DOHH2 (cell line): ENCODE results near the gene RSF1.
A peak's percentile ranks its signal among the peaks of the same experiment; 100 is the strongest.

Experiments
- H3F3A ChIP-seq: fragments of 200-600 bp; sonication (generic), shearing (Covaris generic); 2 replicates; pipeline ENCODE4 v1.6.0; 2016; ENCODE audit warnings: antibody characterized with exemption, mild to moderate bottlenecking; ENCODE audit not compliant: control insufficient read depth, insufficient read depth
- H3K27ac ChIP-seq: fragments of 200-600 bp; sonication (generic); 2 replicates; pipeline ENCODE4 v1.5.1; 2014; ENCODE audit warnings: low read depth, mild to moderate bottlenecking, low read length, moderate library complexity
- H3K27me3 ChIP-seq: fragments of 200-600 bp; sonication (generic); 2 replicates; pipeline ENCODE4 v1.6.1; 2014; ENCODE audit warnings: mild to moderate bottlenecking, low read length, mixed read lengths; ENCODE audit not compliant: control insufficient read depth
- H3K36me3 ChIP-seq: fragments of 200-600 bp; sonication (generic); 2 replicates; pipeline ENCODE4 v1.6.1; 2014; ENCODE audit warnings: mild to moderate bottlenecking, low read length, moderate library complexity, mixed read lengths; ENCODE audit not compliant: control insufficient read depth
- H3K4me1 ChIP-seq: fragments of 200-600 bp; sonication (generic); 2 replicates; pipeline ENCODE4 v1.6.1; 2014; ENCODE audit warnings: mild to moderate bottlenecking, low read length, mixed read lengths; ENCODE audit not compliant: control insufficient read depth
- H3K4me2 ChIP-seq: fragments of 200-600 bp; sonication (generic); 2 replicates; pipeline ENCODE4 v1.6.0; 2014; ENCODE audit warnings: mild to moderate bottlenecking, low read length, moderate library complexity
- H3K4me3 ChIP-seq: fragments of 200-600 bp; sonication (generic); 2 replicates; pipeline ENCODE4 v1.5.1; 2014; ENCODE audit warnings: mild to moderate bottlenecking, low read length, mixed read lengths
- H3K79me2 ChIP-seq: fragments of 200-600 bp; sonication (generic); 2 replicates; pipeline ENCODE4 v1.6.1; 2014; ENCODE audit warnings: mild to moderate bottlenecking, low read length, mixed read lengths; ENCODE audit not compliant: control insufficient read depth
- H3K9me2 ChIP-seq: fragments of 200-600 bp; sonication (generic); replicated peaks from 2 replicates; pipeline ENCODE4 v1.6.1; 2014; ENCODE audit warnings: mild to moderate bottlenecking, low read length, mixed read lengths; ENCODE audit not compliant: control insufficient read depth
- H3K9me3 ChIP-seq: fragments of 200-600 bp; sonication (generic); 2 replicates; pipeline ENCODE4 v1.6.1; 2014; ENCODE audit warnings: antibody characterized with exemption, low read length, mixed read lengths; ENCODE audit not compliant: control insufficient read depth, insufficient read depth
- H4K20me1 ChIP-seq: fragments of 200-600 bp; sonication (generic); 2 replicates; pipeline ENCODE4 v1.6.0; 2014; ENCODE audit warnings: low read depth, mild to moderate bottlenecking, antibody characterized with exemption, low read length, moderate library complexity; ENCODE audit not compliant: control insufficient read depth, insufficient read depth
- EZH2phosphoT487 ChIP-seq: fragments of 200-600 bp; sonication (generic); IDR thresholded peaks from 2 replicates; pipeline ENCODE4 v1.6.1; 2017; ENCODE audit warnings: borderline replicate concordance, mild to moderate bottlenecking, antibody characterized with exemption, low read length, moderate library complexity, mixed read lengths
- TF ChIP-seq, protein P1 (sequence below): fragments of 200-600 bp; sonication (generic); IDR thresholded peaks from one replicate; pipeline ENCODE4 v1.5.1; 2014; ENCODE audit warnings: antibody characterized with exemption, mild to moderate bottlenecking, low read depth, low read length; ENCODE audit not compliant: poor library complexity, severe bottlenecking

RSF1 gene, protein sequence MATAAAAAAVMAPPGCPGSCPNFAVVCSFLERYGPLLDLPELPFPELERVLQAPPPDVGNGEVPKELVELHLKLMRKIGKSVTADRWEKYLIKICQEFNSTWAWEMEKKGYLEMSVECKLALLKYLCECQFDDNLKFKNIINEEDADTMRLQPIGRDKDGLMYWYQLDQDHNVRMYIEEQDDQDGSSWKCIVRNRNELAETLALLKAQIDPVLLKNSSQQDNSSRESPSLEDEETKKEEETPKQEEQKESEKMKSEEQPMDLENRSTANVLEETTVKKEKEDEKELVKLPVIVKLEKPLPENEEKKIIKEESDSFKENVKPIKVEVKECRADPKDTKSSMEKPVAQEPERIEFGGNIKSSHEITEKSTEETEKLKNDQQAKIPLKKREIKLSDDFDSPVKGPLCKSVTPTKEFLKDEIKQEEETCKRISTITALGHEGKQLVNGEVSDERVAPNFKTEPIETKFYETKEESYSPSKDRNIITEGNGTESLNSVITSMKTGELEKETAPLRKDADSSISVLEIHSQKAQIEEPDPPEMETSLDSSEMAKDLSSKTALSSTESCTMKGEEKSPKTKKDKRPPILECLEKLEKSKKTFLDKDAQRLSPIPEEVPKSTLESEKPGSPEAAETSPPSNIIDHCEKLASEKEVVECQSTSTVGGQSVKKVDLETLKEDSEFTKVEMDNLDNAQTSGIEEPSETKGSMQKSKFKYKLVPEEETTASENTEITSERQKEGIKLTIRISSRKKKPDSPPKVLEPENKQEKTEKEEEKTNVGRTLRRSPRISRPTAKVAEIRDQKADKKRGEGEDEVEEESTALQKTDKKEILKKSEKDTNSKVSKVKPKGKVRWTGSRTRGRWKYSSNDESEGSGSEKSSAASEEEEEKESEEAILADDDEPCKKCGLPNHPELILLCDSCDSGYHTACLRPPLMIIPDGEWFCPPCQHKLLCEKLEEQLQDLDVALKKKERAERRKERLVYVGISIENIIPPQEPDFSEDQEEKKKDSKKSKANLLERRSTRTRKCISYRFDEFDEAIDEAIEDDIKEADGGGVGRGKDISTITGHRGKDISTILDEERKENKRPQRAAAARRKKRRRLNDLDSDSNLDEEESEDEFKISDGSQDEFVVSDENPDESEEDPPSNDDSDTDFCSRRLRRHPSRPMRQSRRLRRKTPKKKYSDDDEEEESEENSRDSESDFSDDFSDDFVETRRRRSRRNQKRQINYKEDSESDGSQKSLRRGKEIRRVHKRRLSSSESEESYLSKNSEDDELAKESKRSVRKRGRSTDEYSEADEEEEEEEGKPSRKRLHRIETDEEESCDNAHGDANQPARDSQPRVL (N-terminal part only)

GRCh38 chr11:77820565-77821348 lies at the start of gene RSF1, which contains the start of gene AAMDC:
RSF1 (minus strand) TSS chr11:77820722; CDS start chr11:77820714, 8 bp downstream.
AAMDC (plus strand) TSS chr11:77821144; CDS start chr11:77842497, 21,353 bp downstream.
- H3K4me3 ChIP-seq: peak within 1 kb of the TSS; percentile 100
- H3K27me3 ChIP-seq: no peaks in the 10 kb centered on the region
- TF ChIP-seq, protein P1, sequence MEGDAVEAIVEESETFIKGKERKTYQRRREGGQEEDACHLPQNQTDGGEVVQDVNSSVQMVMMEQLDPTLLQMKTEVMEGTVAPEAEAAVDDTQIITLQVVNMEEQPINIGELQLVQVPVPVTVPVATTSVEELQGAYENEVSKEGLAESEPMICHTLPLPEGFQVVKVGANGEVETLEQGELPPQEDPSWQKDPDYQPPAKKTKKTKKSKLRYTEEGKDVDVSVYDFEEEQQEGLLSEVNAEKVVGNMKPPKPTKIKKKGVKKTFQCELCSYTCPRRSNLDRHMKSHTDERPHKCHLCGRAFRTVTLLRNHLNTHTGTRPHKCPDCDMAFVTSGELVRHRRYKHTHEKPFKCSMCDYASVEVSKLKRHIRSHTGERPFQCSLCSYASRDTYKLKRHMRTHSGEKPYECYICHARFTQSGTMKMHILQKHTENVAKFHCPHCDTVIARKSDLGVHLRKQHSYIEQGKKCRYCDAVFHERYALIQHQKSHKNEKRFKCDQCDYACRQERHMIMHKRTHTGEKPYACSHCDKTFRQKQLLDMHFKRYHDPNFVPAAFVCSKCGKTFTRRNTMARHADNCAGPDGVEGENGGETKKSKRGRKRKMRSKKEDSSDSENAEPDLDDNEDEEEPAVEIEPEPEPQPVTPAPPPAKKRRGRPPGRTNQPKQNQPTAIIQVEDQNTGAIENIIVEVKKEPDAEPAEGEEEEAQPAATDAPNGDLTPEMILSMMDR: peak; percentile 73
- TF ChIP-seq EZH2phosphoT487: no peak
- peaks cover 7% of the 10 kb centered on the region; the same call in 1 of the 2 replicates for H3F3A ChIP-seq
- H3K9me2 ChIP-seq: no peaks in the 10 kb centered on the region
- H3K27ac ChIP-seq: peak within 1 kb of the TSS; percentile 87
- peaks cover 11% of the 10 kb centered on the region; the same call in 1 of the 2 replicates for H4K20me1 ChIP-seq
- H3K9me3 ChIP-seq: no peaks in the 10 kb centered on the region
- H3K4me2 ChIP-seq: peak within 1 kb of the TSS; percentile 83
- H3K4me1 ChIP-seq: peaks cover 23% of the 10 kb centered on the region
- peaks cover 55% of the 10 kb centered on the region for H3K79me2 ChIP-seq
- peaks cover 36% of the 10 kb centered on the region for H3K36me3 ChIP-seq

GRCh38 chr11:77868744-77869143 lies 48.2 kb upstream of the RSF1 start:
- Histone ChIP-seq H4K20me1 (no peaks in the 10 kb centered on the region), H3K79me2 (no peaks in the 10 kb centered on the region), H3F3A (no peaks in the 10 kb centered on the region), H3K27ac (no peak overlapping the region), H3K27me3 (no peaks in the 10 kb centered on the region), H3K9me3 (no peaks in the 10 kb centered on the region), H3K4me1 (no peaks in the 10 kb centered on the region), H3K9me2 (no peaks in the 10 kb centered on the region), H3K4me2 (no peak overlapping the region), H3K36me3 (peaks cover 6% of the 10 kb centered on the region; the same call in 1 of the 2 replicates), H3K4me3 (no peak overlapping the region)
- TF ChIP-seq EZH2phosphoT487: no peak
- TF ChIP-seq, protein P1: no peak

GRCh38 chr11:77866336-77866735 lies 45.8 kb upstream of the RSF1 start:
- Histone ChIP-seq H4K20me1 (no peaks in the 10 kb centered on the region), H3K27ac (no peak overlapping the region), H3K9me3 (no peaks in the 10 kb centered on the region), H3K4me1 (no peaks in the 10 kb centered on the region), H3K36me3 (peaks cover 3% of the 10 kb centered on the region; the same call in 1 of the 2 replicates), H3K9me2 (no peaks in the 10 kb centered on the region), H3K79me2 (no peaks in the 10 kb centered on the region), H3K4me2 (no peak overlapping the region), H3K27me3 (no peaks in the 10 kb centered on the region), H3F3A (no peaks in the 10 kb centered on the region), H3K4me3 (no peak overlapping the region)
- TF ChIP-seq, protein P1: no peak
- TF ChIP-seq EZH2phosphoT487: no peak
